Esophagus squamous epithelium (tissue), 4 donors: ENCODE measurements around the gene TMCC3.

Experiments
- CTCF ChIP-seq, 6 experiments: fragments of 450-650 bp in 4 of 6; fragments of 200-600 bp in 2 of 6; sonication (generic) in 2 of 6; IDR thresholded peaks; one replicate each; pipeline ENCODE4 v1.5.1; 2016 to 2019; ENCODE audit warnings: antibody characterized with exemption in 6 of 6, mild to moderate bottlenecking in 4 of 6, moderate library complexity in 4 of 6
- POLR2A ChIP-seq, 4 donors: fragments of 450-650 bp; IDR thresholded peaks; one replicate each; pipeline ENCODE4 v1.6.1; 2017; ENCODE audit warnings: antibody characterized with exemption in 4 of 4, mild to moderate bottlenecking in 4 of 4, moderate library complexity in 3 of 4

- TF ChIP-seq POLR2A (IDR thresholded peaks at IDR 0.05) (no peak), CTCF (IDR thresholded peaks at IDR 0.05) (no peak)
These were observed 13.3 kb upstream of the TMCC3 start for GRCh38 chr12:94663702-94664101.
